Gastrocnemius medialis (tissue), 4 donors: ENCODE measurements around the gene TM9SF1.
"Not testable (repeated sequence)": the region's sequence is repeated elsewhere in the genome, so short reads cannot be mapped to it uniquely, and the experiment has no call there.

ENCODE experiments used
- POLR2A ChIP-seq, 2 donors: fragments of 450-650 bp; IDR thresholded peaks; one replicate each; pipeline ENCODE4 v1.6.1; 2017; ENCODE audit warnings: antibody characterized with exemption in 2 of 2, mild to moderate bottlenecking in 2 of 2, moderate library complexity in 2 of 2
- TF ChIP-seq, protein P1 (sequence below), 5 experiments: fragments of 450-650 bp in 3 of 5; fragments of 200-600 bp in 2 of 5; sonication (generic) in 2 of 5; IDR thresholded peaks in 4 of 5; conservative IDR thresholded peaks in 1 of 5; 1 replicate in 4 of 5; 2 replicates in 1 of 5; pipeline ENCODE4 v1.5.1; 2016 to 2019; ENCODE audit warnings: antibody characterized with exemption in 5 of 5, mild to moderate bottlenecking in 3 of 5, moderate library complexity in 3 of 5

DNA sequence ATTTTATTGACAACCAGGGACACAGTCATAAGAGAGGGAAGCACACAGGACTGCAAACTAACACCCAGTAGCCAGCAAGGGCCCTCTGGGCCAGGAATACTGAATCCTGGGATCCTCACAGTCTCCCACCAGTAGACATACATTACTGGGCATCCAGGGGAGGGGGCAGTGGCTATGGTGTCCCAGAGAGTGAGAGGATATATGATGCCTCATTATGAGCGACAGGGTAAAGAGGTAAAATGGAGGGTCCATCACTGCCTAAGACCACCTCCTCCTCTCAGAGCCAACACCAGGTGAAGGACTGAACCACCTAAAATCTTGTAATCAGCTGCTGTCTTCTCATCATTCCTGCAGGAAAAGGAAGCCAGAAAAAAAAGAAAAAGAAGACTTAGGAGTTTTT is 21.6 kb upstream of the TM9SF1 start:
- TF ChIP-seq, protein P1, sequence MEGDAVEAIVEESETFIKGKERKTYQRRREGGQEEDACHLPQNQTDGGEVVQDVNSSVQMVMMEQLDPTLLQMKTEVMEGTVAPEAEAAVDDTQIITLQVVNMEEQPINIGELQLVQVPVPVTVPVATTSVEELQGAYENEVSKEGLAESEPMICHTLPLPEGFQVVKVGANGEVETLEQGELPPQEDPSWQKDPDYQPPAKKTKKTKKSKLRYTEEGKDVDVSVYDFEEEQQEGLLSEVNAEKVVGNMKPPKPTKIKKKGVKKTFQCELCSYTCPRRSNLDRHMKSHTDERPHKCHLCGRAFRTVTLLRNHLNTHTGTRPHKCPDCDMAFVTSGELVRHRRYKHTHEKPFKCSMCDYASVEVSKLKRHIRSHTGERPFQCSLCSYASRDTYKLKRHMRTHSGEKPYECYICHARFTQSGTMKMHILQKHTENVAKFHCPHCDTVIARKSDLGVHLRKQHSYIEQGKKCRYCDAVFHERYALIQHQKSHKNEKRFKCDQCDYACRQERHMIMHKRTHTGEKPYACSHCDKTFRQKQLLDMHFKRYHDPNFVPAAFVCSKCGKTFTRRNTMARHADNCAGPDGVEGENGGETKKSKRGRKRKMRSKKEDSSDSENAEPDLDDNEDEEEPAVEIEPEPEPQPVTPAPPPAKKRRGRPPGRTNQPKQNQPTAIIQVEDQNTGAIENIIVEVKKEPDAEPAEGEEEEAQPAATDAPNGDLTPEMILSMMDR (IDR thresholded peaks at IDR 0.05 in 4 of 5, conservative IDR thresholded peaks at IDR 0.05 in 1 of 5): not testable (repeated sequence)
- TF ChIP-seq POLR2A (IDR thresholded peaks at IDR 0.05): not testable (repeated sequence)
